HG03097 (cell line): ENCODE measurements around the gene KCNJ2.

Source experiments
- ATAC-seq: cut with Tn5 transposase; IDR thresholded peaks from one replicate; pipeline ENCODE4 v1.9.1; 2021; ENCODE audit not compliant: unreplicated experiment, low FRiP score

KCNJ2 gene

DNA sequence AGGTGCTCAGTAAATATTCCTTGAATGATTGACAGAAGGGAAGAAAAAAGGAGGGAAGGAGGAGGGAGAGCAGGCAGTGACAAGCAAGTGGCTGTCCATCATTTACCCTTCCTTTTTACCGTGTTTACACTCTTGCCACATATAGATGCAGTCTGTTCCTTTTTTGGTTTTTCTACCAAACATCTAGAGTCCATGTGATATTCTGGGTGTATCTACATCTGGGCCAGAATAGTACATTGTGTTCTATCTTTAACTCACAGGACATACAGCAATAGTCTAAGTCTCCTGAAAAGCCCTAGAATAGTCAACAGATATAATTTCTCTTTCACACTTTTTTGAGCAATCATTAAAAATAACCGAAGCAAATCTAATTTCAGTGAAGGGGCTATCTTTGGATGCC lies 33.5 kb downstream of the KCNJ2 start:
- ATAC-seq = no peak

DNA sequence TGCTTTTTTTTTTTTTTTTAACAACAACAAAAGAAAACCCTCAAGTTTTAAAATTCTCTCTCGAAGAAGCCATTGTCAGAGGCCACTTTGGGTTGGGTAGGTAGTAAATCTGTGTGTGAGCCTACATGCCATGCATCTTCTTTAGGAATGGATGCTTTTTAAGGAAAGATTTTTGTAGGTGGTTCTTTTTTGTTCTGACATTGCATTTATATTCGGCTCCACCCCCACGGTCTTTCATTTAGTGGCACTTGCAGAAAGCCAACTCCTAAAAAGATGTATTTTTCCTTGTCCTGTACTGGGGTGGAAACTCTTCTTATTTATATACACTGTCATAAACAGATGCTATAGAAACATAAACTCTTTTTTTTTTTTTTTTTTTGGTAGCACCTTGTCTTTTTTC lies 35.1 kb downstream of the KCNJ2 start:
- no peak for ATAC-seq

DNA sequence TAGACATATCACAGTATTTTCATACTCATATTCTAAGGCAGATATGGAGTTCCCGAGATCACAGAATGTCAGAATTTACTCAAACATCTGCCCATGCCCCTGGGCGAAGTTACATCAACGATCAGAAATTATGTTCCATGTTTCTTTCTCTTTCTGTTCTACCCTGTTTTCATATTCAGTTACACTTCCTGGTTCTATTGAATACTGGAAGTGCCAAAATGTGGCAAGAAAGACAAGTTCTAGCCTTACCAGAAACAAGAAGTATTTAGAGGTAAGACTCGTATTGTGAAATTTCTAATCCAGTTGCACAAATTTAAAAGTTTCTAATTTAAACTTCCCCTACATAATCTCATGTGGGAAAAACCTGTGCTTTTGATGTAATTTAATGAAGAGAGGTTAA lies 36.1 kb downstream of the KCNJ2 start:
- no peak for ATAC-seq

- ATAC-seq = no peak
These were observed 37.2 kb downstream of the KCNJ2 start for GRCh38 chr17:70206361-70207010.

DNA sequence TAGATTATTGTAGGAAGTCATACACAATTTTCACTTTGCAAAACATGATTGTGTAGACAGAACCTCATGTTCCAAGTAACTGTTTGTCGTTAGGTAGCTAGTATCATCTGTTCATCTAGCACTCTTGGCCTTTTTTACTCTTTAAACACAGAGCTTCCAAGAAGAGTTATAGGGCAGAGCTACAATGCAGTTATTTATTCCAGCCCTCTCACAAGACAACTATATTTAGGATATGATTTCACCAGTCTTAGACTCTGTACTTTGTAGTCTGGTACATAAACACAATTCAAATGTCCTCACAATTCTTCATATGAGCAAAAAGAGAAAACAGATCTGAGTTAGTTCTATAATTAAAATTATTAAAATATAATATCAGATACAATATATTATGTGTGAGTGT lies 37.9 kb downstream of the KCNJ2 start:
- no peak for ATAC-seq

- ATAC-seq = no peak
These were observed 38.9 kb downstream of the KCNJ2 start for GRCh38 chr17:70208080-70208794.

DNA sequence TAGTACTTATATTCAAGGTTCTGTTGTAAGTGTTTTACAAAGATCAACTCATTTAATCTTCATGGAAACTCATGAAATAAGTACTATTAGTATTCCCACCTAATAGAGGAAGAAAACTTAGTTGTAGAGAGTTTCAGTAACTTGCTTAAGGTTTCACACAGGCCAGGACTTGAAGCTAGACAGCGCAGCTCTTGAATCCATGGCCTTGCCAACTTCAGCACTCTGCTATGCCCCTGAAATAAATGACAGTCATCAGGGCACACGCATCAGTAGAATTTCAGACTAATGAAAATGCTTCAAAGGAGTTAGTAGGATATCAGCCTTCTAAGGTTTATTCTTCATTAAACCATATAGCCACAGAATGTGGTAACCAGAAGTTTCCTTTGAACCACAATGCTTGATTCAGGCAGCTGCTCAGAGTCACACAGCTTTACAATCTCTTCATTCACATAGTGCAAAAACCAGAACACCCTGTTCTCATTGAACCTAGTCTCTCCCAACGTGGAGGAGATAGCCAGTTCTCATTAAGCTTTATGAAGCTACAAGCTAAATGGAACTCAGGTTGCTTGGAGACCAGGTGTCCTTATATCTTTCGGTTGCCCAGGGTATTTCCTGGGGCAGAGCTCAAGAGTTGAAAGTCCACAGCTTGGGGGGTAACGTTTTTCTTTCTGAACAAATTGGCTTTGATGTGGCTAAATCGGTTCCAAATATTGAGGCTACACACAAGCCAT lies 39.7 kb downstream of the KCNJ2 start:
- ATAC-seq = peak; percentile 45

DNA sequence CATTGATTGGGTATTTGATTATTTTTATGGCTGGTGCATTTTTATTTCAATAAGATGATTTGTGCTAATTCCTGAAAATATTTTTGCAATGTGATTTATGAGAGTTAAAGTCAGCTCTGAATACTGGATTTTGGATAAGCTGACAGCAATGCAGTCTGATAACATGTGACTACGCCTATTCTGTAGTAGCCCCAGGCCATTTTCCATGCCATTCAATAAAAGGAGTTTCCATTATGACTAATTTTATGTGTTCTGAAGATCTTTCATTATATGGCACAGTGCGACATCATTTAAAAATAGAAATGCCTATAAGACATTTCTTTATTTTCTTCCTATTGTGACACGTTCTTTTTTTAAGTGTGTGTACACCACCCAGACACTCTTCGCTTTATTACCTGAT lies 46.3 kb downstream of the KCNJ2 start:
- ATAC-seq = no peak

- no peak for ATAC-seq
These were observed 48.2 kb downstream of the KCNJ2 start for GRCh38 chr17:70217571-70217970.

- ATAC-seq = no peak
These were observed 55.9 kb downstream of the KCNJ2 start for GRCh38 chr17:70225276-70225675.
